GM19240 (cell line): ENCODE measurements around the gene LARP4B.

ENCODE experiments used
- DNase-seq: peaks from one replicate; pipeline ENCODE4 v3.0.0; 2011; ENCODE audit warnings: low spot score; ENCODE audit not compliant: insufficient read length

Gene LARP4B

DNA sequence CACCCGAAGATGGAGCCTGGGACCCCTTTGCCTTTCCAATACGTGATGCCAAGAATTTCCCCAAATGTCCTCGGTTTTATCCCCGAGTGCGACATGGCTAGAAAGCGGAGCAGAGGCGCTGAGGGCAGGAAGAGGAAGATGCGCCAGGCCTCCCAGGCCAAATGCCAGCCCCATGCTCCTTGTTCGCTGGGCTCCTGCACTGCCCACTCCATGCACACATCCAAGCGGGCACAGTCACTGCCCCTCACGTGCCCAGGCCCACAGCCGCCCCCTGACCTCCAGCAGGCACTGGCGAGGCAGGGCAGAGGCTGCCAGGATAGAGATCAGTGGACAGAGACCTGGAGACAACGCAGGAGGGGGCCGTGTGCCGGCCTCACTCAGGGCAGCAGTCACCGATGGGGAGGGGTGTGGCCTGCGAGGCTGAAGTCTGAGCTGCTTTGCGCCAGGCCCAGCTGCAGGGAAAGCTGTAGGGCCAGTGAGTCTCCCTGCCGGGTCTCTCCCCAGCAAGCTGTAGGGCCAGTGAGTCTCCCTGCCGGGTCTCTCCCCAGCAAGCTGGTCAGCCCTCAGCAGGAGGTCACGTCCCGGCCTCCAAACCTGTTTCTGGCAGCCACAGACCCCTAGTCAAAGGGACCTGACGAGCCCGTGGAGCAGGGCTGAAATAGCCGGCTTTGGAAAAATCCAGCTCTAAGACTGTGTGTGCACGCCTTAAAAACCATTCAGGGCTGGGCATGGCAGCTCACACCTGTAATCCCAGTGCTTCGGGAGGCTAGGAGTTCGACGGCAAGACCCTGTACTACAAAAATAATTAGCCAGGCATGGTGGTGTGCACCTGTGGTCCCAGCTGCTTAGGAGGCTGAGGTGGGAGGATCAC, 141.4 kb downstream of the LARP4B start:
- DNase-seq: no peak

- no peak for DNase-seq
These were observed 142.4 kb downstream of the LARP4B start for GRCh38 chr10:788796-789748.

DNA sequence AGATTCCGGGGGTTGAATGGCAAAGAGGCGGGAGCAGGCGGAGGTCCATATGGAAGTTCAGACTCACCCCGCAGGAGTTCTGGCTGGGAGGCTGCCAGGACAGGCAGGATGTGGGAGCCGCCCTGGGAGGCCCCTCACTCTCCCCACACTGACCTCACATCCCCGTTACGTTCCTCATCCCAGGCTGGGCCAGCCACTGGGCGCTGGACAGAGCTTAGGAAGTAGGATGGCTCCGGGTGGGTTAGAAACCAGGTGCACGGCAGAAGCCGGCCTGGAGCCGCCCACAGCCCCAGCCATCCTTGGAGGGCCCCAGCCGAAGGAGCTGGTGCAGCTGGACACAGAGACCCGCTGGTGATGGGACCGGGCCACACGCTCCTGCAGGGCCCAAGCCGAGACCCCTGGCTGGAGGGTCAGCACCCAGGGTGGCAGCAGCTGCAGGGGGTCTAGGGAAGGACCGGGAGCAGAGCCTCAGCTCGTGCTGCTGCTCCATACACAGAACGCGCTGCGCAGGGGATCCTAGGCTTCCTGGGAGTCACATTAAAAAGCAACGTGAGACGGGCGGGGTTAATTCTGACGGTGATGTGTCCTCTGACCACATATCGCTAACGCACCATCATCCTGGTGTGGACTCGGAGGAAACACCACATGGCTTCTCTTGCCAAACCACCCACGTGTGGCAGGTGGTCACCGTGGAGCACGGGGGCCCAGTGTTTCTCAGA, 143.4 kb downstream of the LARP4B start:
- DNase-seq: no peak

DNA sequence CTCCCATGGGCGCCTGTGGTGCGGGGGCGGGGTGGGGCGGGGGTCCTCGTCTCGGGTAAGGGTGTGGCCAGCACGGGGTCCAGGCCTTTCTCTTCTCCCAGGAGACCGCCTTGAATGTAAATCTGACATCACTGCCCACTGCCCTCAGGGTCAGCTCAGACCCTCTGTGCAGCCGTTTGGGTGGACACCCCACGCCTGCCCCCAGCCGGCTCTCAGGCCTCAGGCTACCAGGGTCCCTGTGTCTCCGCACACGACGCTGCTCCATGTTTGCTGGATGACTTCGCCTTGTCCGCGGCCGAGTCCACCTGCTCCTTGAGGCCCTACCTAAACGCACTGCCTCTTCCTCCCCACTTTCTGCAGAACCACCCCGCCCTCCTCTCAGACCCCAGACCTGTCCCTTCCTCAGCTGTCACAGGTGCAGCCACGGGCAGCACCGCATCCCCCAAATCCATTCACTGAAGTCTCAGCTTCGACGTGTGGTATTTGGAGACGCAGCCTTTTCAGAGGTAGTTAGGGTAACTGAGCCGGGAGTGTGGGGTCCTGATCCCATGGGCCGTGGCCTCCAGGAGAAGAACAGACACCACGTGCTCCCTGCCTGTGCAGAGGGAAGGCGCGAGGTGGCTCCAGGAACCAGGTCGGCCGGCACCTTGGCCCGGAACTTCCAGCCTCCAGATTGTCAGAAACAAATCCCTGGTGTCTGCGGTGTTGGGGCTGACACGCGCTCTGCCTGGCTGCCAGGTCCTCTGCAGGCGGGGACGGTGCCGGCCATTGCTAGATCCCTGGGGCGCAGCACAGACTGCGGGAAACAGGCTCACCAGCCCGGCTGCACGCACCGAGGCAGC, 144.7 kb downstream of the LARP4B start:
- no peak for DNase-seq

GRCh38 chr10:785861-786214, 145.7 kb downstream of the LARP4B start:
- DNase-seq: no peak

GRCh38 chr10:785089-785860, 146.2 kb downstream of the LARP4B start:
- no peak for DNase-seq

DNA sequence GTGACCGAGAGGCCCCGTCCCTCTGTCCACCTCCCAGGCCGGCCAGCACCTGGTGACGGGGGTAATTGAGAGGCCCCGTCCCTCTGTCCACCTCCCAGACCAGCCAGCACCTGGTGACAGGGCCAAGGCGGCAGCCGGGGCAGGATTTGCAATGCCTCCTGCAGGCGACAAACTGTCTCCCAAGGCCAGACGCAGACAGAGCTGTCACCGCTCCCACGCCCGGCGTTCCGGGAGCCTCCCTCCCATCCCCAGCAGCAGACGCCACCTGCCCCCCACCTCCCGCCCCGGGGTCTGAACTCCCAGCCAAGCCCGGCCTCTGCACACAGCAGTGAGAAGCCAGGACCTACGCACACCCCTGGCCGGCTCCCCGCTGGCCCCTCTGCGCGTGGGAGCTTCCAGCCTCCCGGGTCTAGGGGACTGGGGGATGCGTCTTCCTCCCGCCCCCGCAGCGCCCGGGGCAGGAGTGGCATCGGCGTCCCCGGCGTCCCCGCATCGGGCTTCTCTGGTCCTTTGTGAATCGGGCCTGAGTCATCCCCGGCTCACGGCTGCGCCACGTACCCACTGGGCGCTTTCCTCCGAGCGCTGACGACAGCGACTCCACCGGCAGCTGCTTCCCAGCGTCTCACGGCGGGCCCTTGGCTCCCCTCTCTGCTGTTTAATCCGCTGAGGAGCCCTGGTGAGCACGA, 147.0 kb downstream of the LARP4B start:
- DNase-seq: no peak

GRCh38 chr10:782751-783648, 148.5 kb downstream of the LARP4B start:
- DNase-seq: no peak

- DNase-seq: no peak
These were observed 150.7 kb downstream of the LARP4B start for GRCh38 chr10:780536-781524.

DNA sequence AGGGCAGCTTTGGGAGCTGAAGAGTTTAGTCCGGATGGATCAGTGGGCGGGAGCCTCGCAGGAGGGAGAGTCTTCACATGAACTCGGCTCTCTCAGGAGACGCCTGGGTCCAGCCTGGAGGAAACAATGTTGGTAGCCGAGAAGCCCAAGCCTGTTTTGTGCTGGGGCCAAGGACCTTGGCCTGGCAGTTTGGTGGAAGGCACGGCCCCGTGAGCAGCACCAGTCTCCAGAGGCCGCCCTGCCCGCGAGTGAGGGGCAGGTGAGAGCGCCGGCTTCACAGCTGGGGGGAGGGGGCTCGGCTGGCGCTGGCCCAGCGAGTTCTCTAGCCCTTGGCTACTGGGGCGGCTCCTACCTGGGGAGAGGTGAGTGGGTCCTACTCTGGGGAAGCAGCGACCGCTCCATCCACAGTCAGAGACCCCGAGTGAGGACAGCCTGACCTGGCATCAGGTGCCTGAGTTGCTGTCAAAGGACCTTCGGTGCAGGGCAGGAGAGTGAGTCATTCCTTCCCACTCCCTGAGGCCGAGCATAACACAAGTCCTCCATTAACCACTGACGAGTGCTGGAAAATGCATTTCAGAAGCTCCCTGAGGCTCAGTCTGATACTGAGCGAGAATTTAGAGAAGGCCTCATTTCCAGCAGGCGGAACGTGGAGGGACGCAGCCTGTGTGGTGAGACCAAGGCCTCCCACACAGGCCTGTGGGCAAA, 152.7 kb downstream of the LARP4B start:
- DNase-seq: no peak

GRCh38 chr10:777913-778479, 153.5 kb downstream of the LARP4B start:
- no peak for DNase-seq

DNA sequence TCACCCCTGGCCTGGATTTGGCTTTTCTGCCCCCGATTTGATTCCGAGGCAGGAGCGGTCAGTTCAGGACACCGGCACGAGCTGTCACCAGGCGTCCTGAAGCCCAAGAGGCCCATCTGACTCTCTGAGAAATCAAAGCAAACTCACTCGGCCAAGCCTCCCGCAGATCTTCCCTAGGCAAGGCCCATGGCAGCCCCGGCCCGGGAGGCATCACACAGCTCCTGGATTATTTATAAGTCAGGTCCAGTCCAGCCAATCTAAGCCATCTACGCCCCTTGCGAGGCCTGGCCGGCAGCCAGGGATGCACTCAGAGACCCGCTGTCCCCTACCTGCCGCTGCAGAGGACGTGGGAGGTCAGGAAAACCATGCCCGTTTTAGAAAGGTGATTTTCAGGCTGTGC, 154.7 kb downstream of the LARP4B start:
- no peak for DNase-seq

GRCh38 chr10:775245-776075, 156.0 kb downstream of the LARP4B start:
- DNase-seq: no peak

GRCh38 chr10:774661-775244, 156.8 kb downstream of the LARP4B start:
- no peak for DNase-seq

DNA sequence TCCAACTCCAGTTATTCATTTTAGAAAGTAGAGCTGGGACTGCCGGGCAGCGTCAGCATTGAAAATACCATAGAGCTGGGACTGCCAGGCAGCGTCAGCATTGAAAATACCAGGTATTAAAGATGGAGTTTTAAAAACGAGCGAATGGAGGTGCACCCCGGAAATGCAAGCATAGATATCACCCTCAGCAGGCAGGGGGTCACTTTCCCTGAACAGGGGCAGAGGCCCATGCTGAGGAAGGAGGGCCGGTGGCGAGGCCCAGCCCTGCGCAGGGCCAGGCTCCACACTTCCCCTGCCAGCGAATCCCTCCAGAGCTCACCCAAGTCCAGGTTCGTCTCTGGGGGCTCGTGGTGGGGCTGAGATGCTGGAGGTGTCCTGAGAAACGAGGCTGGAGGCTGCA, 157.3 kb downstream of the LARP4B start:
- no peak for DNase-seq
